Neural progenitor cell (in vitro differentiated cells): ENCODE results near the gene IRX2. TPM values are rescaled to one million over a fixed set of nuclear protein-coding genes. Genes with fewer than 3 reads are reported as not detected.

Source experiments
- DNase-seq: peaks from one replicate; pipeline ENCODE4 v3.0.0-alpha.2; 2016; ENCODE audit warnings: low spot score
- H2AFZ ChIP-seq: fragments of 200-600 bp; sonication (generic); replicated peaks from 2 replicates; pipeline ENCODE4 v1.6.1; 2016; ENCODE audit warnings: antibody characterized with exemption
- H3F3A ChIP-seq: fragments of 200-600 bp; sonication (generic); 2 replicates; pipeline ENCODE4 v1.6.1; 2016; ENCODE audit warnings: antibody characterized with exemption, low read depth
- H3K27ac ChIP-seq: fragments of 200-600 bp; sonication (generic); 2 replicates; pipeline ENCODE4 v1.5.1; 2016; ENCODE audit warnings: mild to moderate bottlenecking
- H3K27me3 ChIP-seq: fragments of 200-600 bp; sonication (generic); 2 replicates; pipeline ENCODE4 v1.6.1; 2016; ENCODE audit warnings: mild to moderate bottlenecking, moderate library complexity
- H3K36me3 ChIP-seq: fragments of 200-600 bp; sonication (generic); 2 replicates; pipeline ENCODE4 v1.5.1; 2016
- H3K4me1 ChIP-seq: fragments of 200-600 bp; sonication (generic); 2 replicates; pipeline ENCODE4 v1.6.1; 2016; ENCODE audit warnings: mixed run types
- H3K4me2 ChIP-seq: fragments of 200-600 bp; sonication (generic); 2 replicates; pipeline ENCODE4 v1.6.1; 2016
- H3K4me3 ChIP-seq: fragments of 200-600 bp; sonication (generic); 2 replicates; pipeline ENCODE4 v1.5.1; 2016
- H3K79me2 ChIP-seq: fragments of 200-600 bp; sonication (generic); 2 replicates; pipeline ENCODE4 v1.6.1; 2016; ENCODE audit warnings: low read depth
- H3K9ac ChIP-seq: fragments of 200-600 bp; sonication (generic); 2 replicates; pipeline ENCODE4 v1.6.1; 2016
- H3K9me3 ChIP-seq: fragments of 200-600 bp; sonication (generic); 2 replicates; pipeline ENCODE4 v1.5.1; 2016; ENCODE audit warnings: low read depth
- H4K20me1 ChIP-seq: fragments of 200-600 bp; sonication (generic); 2 replicates; pipeline ENCODE4 v1.6.1; 2016; ENCODE audit warnings: low read depth
- H3K27ac Mint-ChIP-seq: 3 replicates; pipeline ENCODE4 v1.8.0; 2021; ENCODE audit warnings: mixed read lengths
- H3K27me3 Mint-ChIP-seq: 2 replicates; pipeline ENCODE4 v1.8.0; 2022; ENCODE audit warnings: low read depth, mild to moderate bottlenecking, inconsistent platforms, moderate library complexity, mixed read lengths; ENCODE audit not compliant: insufficient read depth
- H3K36me3 Mint-ChIP-seq: 3 replicates; pipeline ENCODE4 v1.8.0; 2021; ENCODE audit warnings: mixed read lengths
- H3K4me1 Mint-ChIP-seq: 3 replicates; pipeline ENCODE4 v1.8.0; 2021; ENCODE audit warnings: mixed read lengths
- H3K4me3 Mint-ChIP-seq: 3 replicates; pipeline ENCODE4 v1.8.0; 2021; ENCODE audit warnings: mild to moderate bottlenecking, moderate library complexity, mixed read lengths
- H3K9me3 Mint-ChIP-seq: 3 replicates; pipeline ENCODE4 v1.8.0; 2020; ENCODE audit warnings: mixed read lengths
- CTCF ChIP-seq: fragments of 200-600 bp; sonication (generic); IDR thresholded peaks from 2 replicates; pipeline ENCODE4 v1.5.1; 2017; ENCODE audit warnings: antibody characterized with exemption, mild to moderate bottlenecking
- EZH2 ChIP-seq: fragments of 200-600 bp; sonication (generic); IDR thresholded peaks from 2 replicates; pipeline ENCODE4 v1.6.1; 2017; ENCODE audit warnings: antibody characterized with exemption, mild to moderate bottlenecking, moderate library complexity
- EZH2phosphoT487 ChIP-seq: fragments of 200-600 bp; sonication (generic); IDR thresholded peaks from 2 replicates; pipeline ENCODE4 v1.6.1; 2017; ENCODE audit warnings: antibody characterized with exemption
- total RNA-seq: library from RNA; depleted of rRNA; stranded (reverse); fragments of >200 nt; gene quantifications from 2 replicates; pipeline ENCODE4 v1.2.3, GENCODE V29; 2015; ENCODE audit warnings: low replicate concordance

Gene IRX2
- total RNA-seq, 1 donor from 2014 or later = 13.7 TPM

DNA sequence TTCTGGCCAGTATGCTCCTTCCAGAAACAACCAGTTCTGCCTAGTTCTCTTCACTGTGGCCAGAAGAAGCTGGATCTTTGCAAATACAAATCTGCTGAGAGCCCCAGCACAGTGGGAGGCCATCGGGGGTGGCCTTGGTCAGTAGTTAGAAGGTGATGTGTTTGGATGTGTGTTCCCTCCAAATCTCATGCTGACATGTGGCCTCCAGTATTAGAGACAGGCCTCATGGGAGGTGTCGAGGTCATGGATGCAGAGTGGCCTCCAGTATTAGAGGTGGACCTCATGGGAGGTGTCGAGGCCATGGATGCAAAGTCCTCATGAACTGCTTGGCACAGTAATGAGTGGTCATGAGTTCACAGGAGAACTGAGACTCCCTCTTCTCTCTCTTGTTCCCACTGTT is 7.6 kb upstream of the IRX2 start:
- Histone ChIP-seq H3K4me2 (no peak overlapping the region), H3K4me3 (no peak overlapping the region), H4K20me1 (no peaks in the 10 kb centered on the region), H3K9me3 (no peaks in the 10 kb centered on the region), H3K27ac (no peak overlapping the region), H2AFZ (no peak overlapping the region), H3K79me2 (no peaks in the 10 kb centered on the region), H3K27me3 (peaks cover 47% of the 10 kb centered on the region), H3K4me1 (peaks cover 17% of the 10 kb centered on the region), H3F3A (peaks cover 20% of the 10 kb centered on the region), H3K9ac (no peak overlapping the region), H3K36me3 (no peaks in the 10 kb centered on the region)
- no peak for DNase-seq
- H3K9me3 Mint-ChIP-seq = no peaks in the 10 kb centered on the region
- TF ChIP-seq EZH2phosphoT487 = no peak
- TF ChIP-seq EZH2 = no peak
- no peak for TF ChIP-seq CTCF
- H3K36me3 Mint-ChIP-seq = no peaks in the 10 kb centered on the region
- H3K27me3 Mint-ChIP-seq = peaks cover 22% of the 10 kb centered on the region
- H3K27ac Mint-ChIP-seq = no peak overlapping the region
- peaks cover 44% of the 10 kb centered on the region for H3K4me1 Mint-ChIP-seq
- no peak overlapping the region for H3K4me3 Mint-ChIP-seq

GRCh38 chr5:2758632-2759031 is 7.2 kb upstream of the IRX2 start:
- TF ChIP-seq EZH2 = no peak
- no peak for TF ChIP-seq EZH2phosphoT487
- no peak for TF ChIP-seq CTCF
- Histone ChIP-seq H3K4me2 (no peak overlapping the region), H3K27ac (no peak overlapping the region), H3K4me3 (no peak overlapping the region), H3F3A (peaks cover 24% of the 10 kb centered on the region), H3K27me3 (peaks cover 52% of the 10 kb centered on the region), H3K9me3 (no peaks in the 10 kb centered on the region), H3K79me2 (no peaks in the 10 kb centered on the region), H3K9ac (no peak overlapping the region), H2AFZ (no peak overlapping the region), H3K4me1 (peaks cover 22% of the 10 kb centered on the region), H3K36me3 (no peaks in the 10 kb centered on the region), H4K20me1 (no peaks in the 10 kb centered on the region)
- no peak overlapping the region for H3K27ac Mint-ChIP-seq
- H3K4me3 Mint-ChIP-seq = no peak overlapping the region
- no peaks in the 10 kb centered on the region for H3K36me3 Mint-ChIP-seq
- no peak for DNase-seq
- peaks cover 25% of the 10 kb centered on the region for H3K27me3 Mint-ChIP-seq
- H3K9me3 Mint-ChIP-seq = no peaks in the 10 kb centered on the region
- H3K4me1 Mint-ChIP-seq = peaks cover 47% of the 10 kb centered on the region

DNA sequence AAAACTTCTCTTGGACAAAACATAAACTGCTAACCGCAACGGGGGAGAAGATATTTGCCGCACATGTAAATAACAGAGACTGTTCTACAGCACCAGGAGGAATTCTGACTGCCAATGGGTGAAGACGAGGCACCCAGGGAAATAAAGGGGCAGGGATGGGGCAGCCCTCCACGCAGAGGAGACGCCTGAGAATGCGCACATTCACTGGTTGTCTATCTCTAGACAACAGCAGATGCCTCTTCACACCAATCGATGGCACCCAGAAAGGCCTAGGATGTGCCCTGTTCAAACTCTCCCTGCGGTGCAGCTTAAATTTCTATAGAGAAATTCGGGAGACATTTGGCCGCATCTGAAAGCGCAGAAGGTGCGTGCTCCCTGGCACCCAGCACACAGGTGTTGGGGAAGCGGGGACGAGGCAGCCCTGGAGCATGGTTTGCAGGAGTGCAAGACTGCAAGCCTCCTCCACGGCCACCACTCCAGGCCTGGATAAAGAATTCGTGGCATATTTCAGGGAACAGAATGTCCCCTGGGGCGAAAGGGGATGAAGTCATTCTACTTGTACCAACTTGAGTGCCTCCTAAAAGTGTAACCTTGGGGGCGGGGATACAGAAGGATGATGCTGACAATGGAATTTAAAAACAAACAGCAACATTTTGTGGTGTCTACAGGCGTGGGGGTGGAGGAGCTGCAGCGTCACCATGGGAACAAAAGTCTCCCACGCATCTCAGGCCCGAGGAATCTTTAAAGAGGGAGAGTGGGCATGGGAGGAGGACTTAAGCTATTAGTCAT is 6.3 kb upstream of the IRX2 start:
- no peaks in the 10 kb centered on the region for H3K9me3 Mint-ChIP-seq
- Histone ChIP-seq H3K4me2 (peak overlapping the region; percentile 87), H3K9ac (no peak overlapping the region), H3K4me1 (peaks cover 24% of the 10 kb centered on the region), H3K9me3 (no peaks in the 10 kb centered on the region), H3K4me3 (peak overlapping the region; percentile 68), H2AFZ (no peak overlapping the region), H3F3A (peaks cover 27% of the 10 kb centered on the region), H3K79me2 (no peaks in the 10 kb centered on the region), H3K27me3 (peaks cover 60% of the 10 kb centered on the region), H4K20me1 (no peaks in the 10 kb centered on the region), H3K36me3 (no peaks in the 10 kb centered on the region), H3K27ac (no peak overlapping the region)
- peaks cover 52% of the 10 kb centered on the region for H3K4me1 Mint-ChIP-seq
- peak overlapping the region; percentile 85 for H3K4me3 Mint-ChIP-seq
- H3K36me3 Mint-ChIP-seq = no peaks in the 10 kb centered on the region
- TF ChIP-seq EZH2 (no peak), EZH2phosphoT487 (no peak), CTCF (no peak)
- H3K27me3 Mint-ChIP-seq = peaks cover 33% of the 10 kb centered on the region
- no peak overlapping the region for H3K27ac Mint-ChIP-seq
- no peak for DNase-seq
